ENCODE measurements around the gene ART1. TPM values are rescaled to one million over a fixed set of nuclear protein-coding genes. Genes with fewer than 3 reads are reported as not detected.
A peak's percentile ranks its signal among the peaks of the same experiment; 100 is the strongest.
"Not testable (repeated sequence)": the region's sequence is repeated elsewhere in the genome, so short reads cannot be mapped to it uniquely, and the experiment has no call there.

ART1 gene
- total RNA-seq: not detected

GRCh38 chr11:3644817-3645235 is at the start of gene ART1:
Gene ART1 (plus strand): TSS chr11:3645128. CDS start chr11:3659214, 14,086 bp downstream.
- DNase-seq (ENCODE audit: low spot score): no peak
- intact Hi-C loops (cut with DNase I): no loop called here
- no peak for ATAC-seq

GRCh38 chr11:3597743-3598142 is 47.2 kb upstream of the ART1 start:
- DNase-seq (ENCODE audit: low spot score); ATAC-seq; intact Hi-C loops (cut with DNase I): not testable (repeated sequence)

GRCh38 chr11:3600201-3600600 is 44.7 kb upstream of the ART1 start:
- ATAC-seq; intact Hi-C loops (cut with DNase I); DNase-seq (ENCODE audit: low spot score): not testable (repeated sequence)

GRCh38 chr11:3604167-3604566 is 40.8 kb upstream of the ART1 start:
- intact Hi-C loops (cut with DNase I): no loop called here
- ATAC-seq: no peak

GRCh38 chr11:3605283-3605662 is 39.7 kb upstream of the ART1 start:
- no peak for DNase-seq (ENCODE audit: low spot score)
- intact Hi-C loops (cut with DNase I): no loop called here
- no peak for ATAC-seq

More at GRCh38 chr11:3604167-3604566, 40.8 kb upstream of the ART1 start:
- no peak for DNase-seq (ENCODE audit: low spot score)

- DNase-seq (ENCODE audit: low spot score) (no peak), ATAC-seq (no peak)
- intact Hi-C loops (cut with DNase I): no loop called here
Observed at GRCh38 chr11:3605771-3606203, 39.1 kb upstream of the ART1 start.

- intact Hi-C loops (cut with DNase I): no loop called here
Observed at GRCh38 chr11:3609416-3610265, 35.3 kb upstream of the ART1 start.

GRCh38 chr11:3610846-3611245 is 34.1 kb upstream of the ART1 start:
- ATAC-seq (no peak), DNase-seq (ENCODE audit: low spot score) (no peak)
- intact Hi-C loops (cut with DNase I): no loop called here

More at GRCh38 chr11:3609416-3610265, 35.3 kb upstream of the ART1 start:
- DNase-seq (ENCODE audit: low spot score) (no peak), ATAC-seq (no peak)

GRCh38 chr11:3611976-3612678 is 32.8 kb upstream of the ART1 start:
- intact Hi-C loops (cut with DNase I): no loop called here
- no peak for ATAC-seq

GRCh38 chr11:3613998-3614741 is 30.8 kb upstream of the ART1 start:
- ATAC-seq (no peak), DNase-seq (ENCODE audit: low spot score) (no peak)
- intact Hi-C loops (cut with DNase I): no loop called here

More at GRCh38 chr11:3611976-3612678, 32.8 kb upstream of the ART1 start:
- no peak for DNase-seq (ENCODE audit: low spot score)

- DNase-seq (ENCODE audit: low spot score) (no peak), ATAC-seq (peak; percentile 70)
- intact Hi-C loops (cut with DNase I): no loop called here
Observed at GRCh38 chr11:3614742-3615171, 30.2 kb upstream of the ART1 start.

- intact Hi-C loops (cut with DNase I): no loop called here
- DNase-seq (ENCODE audit: low spot score): no peak
- no peak for ATAC-seq
Observed at GRCh38 chr11:3615998-3616397, 28.9 kb upstream of the ART1 start.

- DNase-seq (ENCODE audit: low spot score) (no peak), ATAC-seq (no peak)
- intact Hi-C loops (cut with DNase I): no loop called here
Observed at GRCh38 chr11:3616721-3617460, 28.0 kb upstream of the ART1 start.

- intact Hi-C loops (cut with DNase I): no loop called here
- DNase-seq (ENCODE audit: low spot score): no peak
- ATAC-seq: no peak
Observed at GRCh38 chr11:3617990-3618389, 26.9 kb upstream of the ART1 start.

- intact Hi-C loops (cut with DNase I): no loop called here
- no peak for DNase-seq (ENCODE audit: low spot score)
- no peak for ATAC-seq
Observed at GRCh38 chr11:3622521-3622920, 22.4 kb upstream of the ART1 start.

- no peak for DNase-seq (ENCODE audit: low spot score)
- ATAC-seq: no peak
- intact Hi-C loops (cut with DNase I): no loop called here
Observed at GRCh38 chr11:3623121-3623520, 21.8 kb upstream of the ART1 start.

- ATAC-seq: no peak
- DNase-seq (ENCODE audit: low spot score): no peak
- intact Hi-C loops (cut with DNase I): no loop called here
Observed at GRCh38 chr11:3623767-3624458, 21.0 kb upstream of the ART1 start.

- DNase-seq (ENCODE audit: low spot score): peak; percentile 74
- intact Hi-C loops (cut with DNase I): no loop called here
- peak; percentile 70 for ATAC-seq
Observed at GRCh38 chr11:3626250-3626960, 18.5 kb upstream of the ART1 start.

Measured in sciatic nerve (tissue), 2 donors.